Astrocyte (in vitro differentiated cells and primary cell): ENCODE measurements around the gene ERC1.

ENCODE experiments used
- CTCF ChIP-seq: IDR thresholded peaks from 2 replicates; pipeline ENCODE4 v1.5.1; 2011; ENCODE audit warnings: low read depth, mild to moderate bottlenecking, inconsistent platforms, low read length, moderate library complexity; ENCODE audit not compliant: insufficient read depth
- EZH2 ChIP-seq: IDR thresholded peaks from 2 replicates; pipeline ENCODE4 v1.6.1; 2012; ENCODE audit warnings: mild to moderate bottlenecking, low read length, inconsistent platforms; ENCODE audit not compliant: insufficient read depth

GRCh38 chr12:1127021-1127420 is 136.0 kb downstream of the ERC1 start:
- TF ChIP-seq CTCF (no peak), EZH2 (no peak)
